RKO (cell line): ENCODE measurements around the gene DNAJB12.
A peak's percentile ranks its signal among the peaks of the same experiment; 100 is the strongest.
"Not testable (repeated sequence)": the region's sequence is repeated elsewhere in the genome, so short reads cannot be mapped to it uniquely, and the experiment has no call there.

ENCODE experiments used
- DNase-seq: peaks from one replicate; pipeline ENCODE4 v3.0.0-alpha.2; 2016; ENCODE audit warnings: low spot score

DNAJB12 gene

GRCh38 chr10:72353028-72353964 lies 1.4 kb downstream of the DNAJB12 start:
- DNase-seq = peak; percentile 77

- no peak for DNase-seq
Observed at GRCh38 chr10:72351479-72351878, 3.2 kb downstream of the DNAJB12 start.

DNA sequence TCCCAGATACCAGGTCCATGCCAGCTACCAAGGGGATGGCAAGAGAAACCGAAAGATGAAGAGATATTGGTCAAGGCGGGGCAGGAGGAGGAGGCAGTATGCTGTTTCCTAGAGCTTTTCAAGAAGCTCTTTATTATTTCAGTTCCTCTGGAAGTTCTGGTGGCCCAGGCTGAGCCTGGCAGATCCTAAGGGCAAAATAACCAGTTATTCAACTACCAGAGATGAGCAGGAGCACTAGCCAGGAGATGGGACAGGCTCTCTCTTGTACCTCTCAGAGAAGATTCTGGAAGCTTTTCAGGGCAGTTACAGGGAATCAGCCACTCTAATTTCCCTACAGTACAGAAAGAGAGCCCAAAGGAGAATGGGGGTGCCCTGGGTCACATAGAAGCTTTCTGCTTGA lies 5.3 kb downstream of the DNAJB12 start:
- DNase-seq = no peak

DNA sequence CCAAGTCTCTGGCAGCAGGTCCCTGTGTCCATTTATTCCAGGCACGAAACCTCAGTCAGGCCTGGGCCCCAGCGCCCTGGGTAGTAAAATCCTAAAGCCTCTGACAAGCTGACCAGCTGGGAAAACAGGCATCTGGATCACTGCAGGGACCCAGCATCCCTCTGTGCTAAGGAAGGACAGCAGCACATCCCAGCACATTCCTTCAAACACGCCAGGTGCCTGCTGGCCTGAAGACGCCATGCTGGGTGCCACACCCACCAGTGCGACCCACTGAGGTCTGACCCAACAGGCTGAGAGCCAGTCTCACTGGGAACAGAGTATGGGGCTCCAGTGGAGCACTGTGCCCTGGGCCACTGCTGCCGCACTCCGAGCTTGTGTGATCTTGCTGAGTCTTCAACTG lies 6.4 kb downstream of the DNAJB12 start:
- DNase-seq = no peak

- DNase-seq = not testable (repeated sequence)
Observed at GRCh38 chr10:72346117-72346516, 8.6 kb downstream of the DNAJB12 start.

DNA sequence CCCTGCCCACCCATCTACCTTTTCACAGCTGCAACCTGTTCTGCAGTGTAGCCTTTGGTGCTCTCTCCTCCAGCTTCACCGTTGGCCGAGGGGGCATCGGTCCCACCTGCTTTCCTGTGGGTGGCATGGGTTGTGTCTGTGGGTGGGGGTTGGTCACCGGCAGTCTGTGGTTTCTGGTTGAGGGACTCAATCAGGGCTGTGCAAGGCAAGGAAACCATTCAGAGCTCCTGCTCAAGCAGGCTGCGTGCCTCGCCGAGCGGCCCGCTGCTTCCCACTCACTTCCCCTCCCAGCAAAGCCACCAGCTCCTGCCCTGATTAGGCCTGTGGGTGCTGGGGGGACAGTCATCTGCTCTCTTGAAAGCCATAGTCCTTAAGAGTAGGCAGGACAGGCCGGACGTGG lies 9.8 kb downstream of the DNAJB12 start:
- DNase-seq = no peak

GRCh38 chr10:72342911-72343310 lies 11.8 kb downstream of the DNAJB12 start:
- DNase-seq = no peak

DNA sequence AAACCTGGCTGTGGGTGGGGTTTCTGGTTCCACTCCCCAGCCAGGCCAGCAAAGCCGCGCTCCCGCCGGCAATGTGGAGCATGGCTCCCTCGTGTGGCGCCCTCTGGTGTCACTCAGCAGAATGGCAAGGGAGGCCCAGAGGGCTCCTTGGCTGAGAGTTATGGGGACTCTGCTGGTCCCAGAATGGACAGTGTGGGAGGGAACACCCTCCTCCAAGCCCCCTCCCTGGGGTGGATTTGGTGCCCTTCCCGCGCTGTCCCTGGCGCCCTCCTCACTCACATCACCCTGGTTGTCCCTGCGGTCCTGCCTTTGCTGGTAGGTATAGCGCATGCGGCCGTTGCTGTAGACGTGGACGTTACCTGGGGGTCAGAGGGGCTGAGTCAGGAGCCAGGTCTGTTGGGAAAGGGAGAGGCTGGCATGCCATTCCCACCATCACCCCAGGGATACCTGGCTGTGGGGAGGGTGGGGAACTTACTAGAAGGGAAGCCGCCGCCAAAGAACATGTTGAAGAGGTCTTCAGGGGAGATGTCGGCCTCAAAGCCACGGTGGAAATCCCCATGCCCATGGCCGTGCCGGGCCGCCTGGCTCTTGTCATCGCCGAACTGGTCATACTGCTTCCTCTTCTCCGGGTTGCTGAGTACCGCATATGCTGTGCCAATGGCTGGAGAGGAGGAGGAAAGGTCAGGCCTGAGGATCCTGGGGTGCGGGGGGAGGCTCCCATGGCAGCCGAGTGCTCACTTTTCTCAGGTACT lies 14.0 kb downstream of the DNAJB12 start:
- DNase-seq = peak; percentile 51

DNA sequence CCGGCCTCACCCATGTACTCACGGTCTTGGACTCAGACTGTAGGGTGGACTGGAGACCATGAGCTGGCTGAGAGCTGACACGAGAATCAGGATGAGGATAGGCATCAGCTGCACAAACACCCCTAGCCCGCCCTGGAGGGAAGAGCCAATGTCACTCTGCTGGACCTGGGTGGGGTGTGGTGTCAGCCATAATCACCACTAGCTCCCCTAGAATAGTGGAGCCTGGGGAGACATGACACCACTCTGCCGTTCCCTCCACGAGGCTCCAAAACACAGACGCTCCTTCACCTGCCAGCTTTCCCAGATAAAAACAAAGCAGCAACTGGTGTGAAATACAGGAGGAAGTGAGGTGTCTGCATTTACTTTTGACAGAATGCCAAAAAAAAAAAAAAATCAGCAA lies 16.5 kb downstream of the DNAJB12 start:
- DNase-seq = no peak

GRCh38 chr10:72337722-72338121 lies 17.0 kb downstream of the DNAJB12 start:
- DNase-seq = no peak

GRCh38 chr10:72337039-72337629 lies 17.6 kb downstream of the DNAJB12 start:
- peak; percentile 54 for DNase-seq

- DNase-seq = no peak
Observed at GRCh38 chr10:72336259-72337038, 18.3 kb downstream of the DNAJB12 start.

DNA sequence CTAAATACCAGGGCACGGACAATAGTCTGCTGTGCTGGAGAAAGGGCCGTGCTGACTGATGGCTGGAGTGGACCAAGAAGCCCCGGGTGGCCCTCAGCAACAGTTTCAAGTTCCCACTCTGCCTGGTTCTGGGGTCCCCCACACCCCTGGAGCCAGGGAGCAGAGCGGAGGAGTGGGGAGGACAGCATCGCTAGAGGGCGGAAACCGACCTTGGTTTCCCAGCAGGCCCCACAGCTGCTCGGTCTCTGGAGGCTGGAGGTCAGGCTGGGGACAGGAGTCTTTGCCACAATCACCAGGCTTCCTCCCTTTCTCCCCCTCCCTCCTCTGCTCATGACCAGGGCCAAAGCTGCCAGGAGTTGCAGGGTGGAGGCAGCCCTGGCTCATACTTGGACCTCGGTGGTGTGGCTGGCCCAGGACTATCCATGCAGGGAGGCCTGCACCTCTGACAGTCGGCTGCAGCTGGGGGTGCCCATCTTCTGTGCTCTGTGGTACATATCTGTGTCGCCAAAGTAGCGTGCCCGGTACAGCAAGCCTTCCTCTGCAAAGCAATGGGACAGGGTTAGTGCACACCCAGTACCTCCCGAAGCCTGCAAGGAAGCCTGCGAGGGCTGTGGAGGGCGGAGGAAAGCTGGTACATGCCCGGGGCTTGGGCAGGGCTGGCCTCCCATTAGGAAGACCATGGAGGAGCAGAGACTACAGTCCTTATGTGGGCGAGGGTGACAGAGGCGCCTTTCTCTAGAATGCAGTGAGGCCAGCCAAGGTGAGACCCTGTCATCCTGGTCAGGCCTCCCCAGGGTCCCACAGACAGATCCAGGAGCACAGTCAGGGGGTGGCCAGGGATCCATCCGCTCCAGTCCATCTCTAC lies 19.1 kb downstream of the DNAJB12 start:
- DNase-seq = no peak

GRCh38 chr10:72334825-72335393 lies 19.8 kb downstream of the DNAJB12 start:
- no peak for DNase-seq

- DNase-seq = no peak
Observed at GRCh38 chr10:72334196-72334824, 20.4 kb downstream of the DNAJB12 start.

DNA sequence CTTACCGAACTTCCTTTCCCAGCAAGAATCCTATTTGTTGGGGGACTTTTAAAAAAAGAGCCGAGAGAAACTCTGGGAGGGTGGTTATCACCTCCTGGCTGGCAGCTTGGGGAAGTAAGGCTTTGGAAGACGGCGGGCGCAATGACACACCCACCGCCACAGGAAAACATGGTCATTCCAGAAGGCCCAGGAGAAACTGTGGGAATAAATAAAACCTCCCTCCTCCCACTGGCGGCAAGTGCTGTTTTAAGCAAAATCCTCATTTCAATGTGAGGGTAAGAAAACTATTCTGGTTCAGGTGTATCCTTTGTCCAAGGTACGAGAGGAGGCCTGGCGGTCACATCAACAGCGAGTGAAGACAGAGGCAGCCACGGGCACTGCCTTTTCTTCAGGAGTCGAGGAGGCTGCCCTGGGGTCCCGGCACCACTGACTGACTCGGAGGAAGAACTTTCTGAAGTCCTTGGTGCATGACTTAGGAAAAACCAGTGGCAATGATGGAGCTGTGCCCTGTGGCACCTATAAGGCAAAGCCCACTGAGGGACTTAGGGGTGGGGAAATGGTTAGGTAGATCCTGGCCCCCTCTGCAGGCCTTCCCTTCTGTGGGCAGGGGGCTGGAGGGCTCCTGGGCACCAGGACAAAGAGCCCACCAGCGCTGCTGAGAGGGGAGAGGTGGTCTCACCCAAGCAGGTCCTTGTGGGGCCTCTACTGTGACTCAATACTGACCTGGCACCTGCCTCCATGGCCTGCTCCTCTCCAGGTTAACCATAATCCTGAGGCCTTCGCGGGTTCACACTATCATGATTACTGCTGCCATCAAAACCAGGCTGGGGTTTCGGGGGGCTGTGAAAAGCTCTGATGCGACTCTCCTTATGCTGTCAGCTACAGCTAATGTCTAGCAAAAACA lies 21.4 kb downstream of the DNAJB12 start:
- DNase-seq = no peak

DNA sequence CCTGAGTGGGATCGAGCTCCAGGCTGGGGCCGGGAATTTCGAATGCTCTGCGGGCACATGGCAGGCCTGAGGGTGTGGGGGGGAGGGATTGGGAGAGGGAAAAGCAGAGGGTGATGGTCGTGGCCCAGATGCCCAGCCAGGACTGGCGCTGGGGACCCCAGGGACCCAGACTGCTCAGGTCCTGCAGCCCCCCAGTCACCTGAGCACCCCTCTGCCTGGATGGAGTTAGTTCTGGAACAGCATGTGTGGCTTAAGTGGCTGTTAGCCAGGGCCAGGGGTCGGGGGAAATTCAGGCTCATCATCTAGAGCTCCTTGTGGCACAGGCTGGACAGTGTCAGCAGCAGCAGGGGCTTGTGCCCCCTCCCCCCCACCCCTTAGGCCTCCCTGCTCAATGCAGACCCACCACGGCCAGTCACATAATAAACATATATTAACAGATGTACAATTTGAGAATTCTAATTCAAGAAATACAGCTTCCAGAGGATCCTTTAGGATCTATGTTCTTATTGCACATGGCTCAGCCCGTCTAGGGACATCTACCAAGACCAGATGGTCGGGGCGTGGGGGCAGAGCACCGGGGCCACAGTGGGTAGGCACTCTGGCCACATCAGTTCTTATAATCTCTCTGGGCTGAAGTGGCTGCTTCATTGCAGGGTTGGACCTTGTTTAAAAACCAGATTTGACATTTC lies 22.2 kb downstream of the DNAJB12 start:
- no peak for DNase-seq
